Epithelial cell of proximal tubule (primary cell): Measurements from ENCODE around the gene DOCK8. TPM values are rescaled to one million over a fixed set of nuclear protein-coding genes. Genes with fewer than 3 reads are reported as not detected.

Experiments used
- DNase-seq: peaks from one replicate; pipeline ENCODE4 v3.0.0-alpha.2; 2011; ENCODE audit warnings: low read depth
- H3K4me3 ChIP-seq: 2 replicates; pipeline ENCODE4 v1.5.1; 2011; ENCODE audit warnings: low read depth, mild to moderate bottlenecking, low read length
- total RNA-seq: library from RNA; depleted of rRNA; stranded (reverse); fragments of >200 nt; gene quantifications from 2 replicates; pipeline ENCODE4 v1.2.3, GENCODE V29; 2015
- TF ChIP-seq, protein P1 (sequence below): conservative IDR thresholded peaks from 2 replicates; pipeline ENCODE4 v1.5.1; 2012; ENCODE audit warnings: low read depth, mild to moderate bottlenecking, low read length

Gene DOCK8
- total RNA-seq, 1 donor from 2014 or later, result 0.92 TPM

GRCh38 chr9:264231-264630 lies 49.6 kb downstream of the DOCK8 start:
- no peak for DNase-seq
- TF ChIP-seq, protein P1, sequence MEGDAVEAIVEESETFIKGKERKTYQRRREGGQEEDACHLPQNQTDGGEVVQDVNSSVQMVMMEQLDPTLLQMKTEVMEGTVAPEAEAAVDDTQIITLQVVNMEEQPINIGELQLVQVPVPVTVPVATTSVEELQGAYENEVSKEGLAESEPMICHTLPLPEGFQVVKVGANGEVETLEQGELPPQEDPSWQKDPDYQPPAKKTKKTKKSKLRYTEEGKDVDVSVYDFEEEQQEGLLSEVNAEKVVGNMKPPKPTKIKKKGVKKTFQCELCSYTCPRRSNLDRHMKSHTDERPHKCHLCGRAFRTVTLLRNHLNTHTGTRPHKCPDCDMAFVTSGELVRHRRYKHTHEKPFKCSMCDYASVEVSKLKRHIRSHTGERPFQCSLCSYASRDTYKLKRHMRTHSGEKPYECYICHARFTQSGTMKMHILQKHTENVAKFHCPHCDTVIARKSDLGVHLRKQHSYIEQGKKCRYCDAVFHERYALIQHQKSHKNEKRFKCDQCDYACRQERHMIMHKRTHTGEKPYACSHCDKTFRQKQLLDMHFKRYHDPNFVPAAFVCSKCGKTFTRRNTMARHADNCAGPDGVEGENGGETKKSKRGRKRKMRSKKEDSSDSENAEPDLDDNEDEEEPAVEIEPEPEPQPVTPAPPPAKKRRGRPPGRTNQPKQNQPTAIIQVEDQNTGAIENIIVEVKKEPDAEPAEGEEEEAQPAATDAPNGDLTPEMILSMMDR, result no peak
- no peak overlapping the region for H3K4me3 ChIP-seq

- H3K4me3 ChIP-seq, result no peak overlapping the region
- TF ChIP-seq, protein P1, result no peak
- no peak for DNase-seq
These were observed 50.7 kb downstream of the DOCK8 start for GRCh38 chr9:265209-265870.

DNA sequence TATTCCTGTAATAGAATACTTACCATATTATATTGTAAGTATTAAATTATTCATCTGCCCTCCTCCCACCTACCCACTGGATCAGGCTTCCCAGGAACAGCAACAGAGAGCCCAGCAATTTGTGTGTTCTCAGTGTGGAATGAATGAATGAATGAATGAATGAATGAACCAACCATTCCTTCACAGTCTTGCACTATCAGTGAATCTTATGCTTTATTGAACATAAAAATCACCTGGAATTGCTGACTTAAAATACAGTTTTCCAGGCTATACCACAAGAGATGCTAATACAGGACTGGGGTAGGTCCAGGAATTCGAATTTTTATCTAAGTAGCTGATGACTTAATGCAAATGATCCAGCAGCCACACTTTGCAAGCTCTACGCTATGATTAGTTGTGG lies 51.6 kb downstream of the DOCK8 start:
- no peak for DNase-seq
- H3K4me3 ChIP-seq, result no peak overlapping the region
- TF ChIP-seq, protein P1, result no peak

GRCh38 chr9:268616-269015 lies 54.0 kb downstream of the DOCK8 start:
- TF ChIP-seq, protein P1, result no peak
- no peak overlapping the region for H3K4me3 ChIP-seq
- DNase-seq, result no peak

DNA sequence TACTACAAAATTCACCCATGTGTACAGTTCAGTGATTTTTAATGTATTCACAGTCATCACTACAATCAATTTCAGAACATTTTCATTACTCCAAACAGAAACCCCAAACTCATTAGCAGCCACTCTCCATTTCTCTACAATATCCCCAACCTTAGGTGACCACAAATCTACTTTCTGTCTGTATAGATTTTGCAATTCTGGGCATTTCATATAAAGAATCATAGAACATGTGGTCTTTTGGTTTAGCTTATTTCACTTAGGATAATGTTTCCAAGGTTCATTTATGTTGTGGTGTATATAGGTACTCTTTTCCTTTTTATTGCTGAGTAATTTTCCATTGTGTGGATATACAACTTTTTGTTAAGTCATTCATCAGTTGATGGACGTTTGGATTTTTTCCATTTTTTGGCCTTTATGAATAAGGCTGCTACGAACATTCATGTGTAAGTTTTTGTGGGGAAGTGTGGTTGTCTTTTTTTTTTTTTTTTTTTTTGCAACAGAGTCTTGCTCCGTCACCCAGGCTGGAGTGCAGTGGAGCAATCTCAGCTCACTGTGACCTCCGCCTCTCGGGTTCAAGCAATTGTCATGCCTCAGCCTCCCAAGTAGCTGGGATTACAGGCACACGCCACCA lies 54.5 kb downstream of the DOCK8 start:
- no peak for DNase-seq
- no peak overlapping the region for H3K4me3 ChIP-seq
- TF ChIP-seq, protein P1, result no peak

- TF ChIP-seq, protein P1, result no peak
- DNase-seq, result no peak
- H3K4me3 ChIP-seq, result no peak overlapping the region
These were observed 56.1 kb downstream of the DOCK8 start for GRCh38 chr9:270657-271237.
